HG03103 (cell line): ENCODE data around the gene IQGAP1.

ENCODE experiments used
- ATAC-seq: cut with Tn5 transposase; IDR thresholded peaks from one replicate; pipeline ENCODE4 v1.9.1; 2021; ENCODE audit warnings: low read depth; ENCODE audit not compliant: unreplicated experiment

The IQGAP1 gene

DNA sequence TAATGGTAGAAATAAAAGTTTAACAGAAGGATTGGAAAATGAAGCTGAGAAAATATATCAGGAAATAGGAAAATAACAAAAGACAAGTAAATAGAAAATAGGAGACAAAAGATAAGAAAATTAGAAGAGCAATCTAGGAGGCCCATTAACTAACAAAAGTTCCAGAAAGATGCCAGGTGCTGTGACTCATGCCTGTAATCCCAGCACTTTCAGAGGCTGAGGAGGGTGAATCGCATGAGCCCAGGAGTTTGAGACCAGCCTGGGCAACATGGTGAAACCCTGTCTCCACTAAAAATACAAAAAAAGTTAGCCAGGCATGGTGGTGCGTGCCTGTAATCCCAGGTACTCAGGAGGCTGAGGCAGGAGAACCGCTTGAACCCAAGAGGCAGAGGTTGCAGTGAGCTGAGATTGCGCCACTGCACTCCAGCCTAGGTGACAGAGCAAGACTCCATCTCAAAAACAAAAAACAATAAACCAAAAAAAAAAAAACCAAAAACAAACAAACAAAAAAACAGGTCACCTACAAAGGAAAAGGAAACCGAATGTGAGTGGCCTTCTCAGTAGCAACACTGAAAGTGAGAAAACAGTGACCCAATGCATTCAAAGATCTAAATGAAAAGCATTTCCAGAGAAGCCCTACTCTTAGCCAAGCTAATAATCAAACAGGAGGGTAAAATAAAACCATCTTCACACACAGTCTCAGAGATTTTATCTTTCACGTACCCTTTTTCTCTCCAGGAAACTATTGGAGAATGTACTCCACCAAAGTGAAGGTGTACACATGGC lies 136.2 kb downstream of the IQGAP1 start:
- ATAC-seq: peak; percentile 60

DNA sequence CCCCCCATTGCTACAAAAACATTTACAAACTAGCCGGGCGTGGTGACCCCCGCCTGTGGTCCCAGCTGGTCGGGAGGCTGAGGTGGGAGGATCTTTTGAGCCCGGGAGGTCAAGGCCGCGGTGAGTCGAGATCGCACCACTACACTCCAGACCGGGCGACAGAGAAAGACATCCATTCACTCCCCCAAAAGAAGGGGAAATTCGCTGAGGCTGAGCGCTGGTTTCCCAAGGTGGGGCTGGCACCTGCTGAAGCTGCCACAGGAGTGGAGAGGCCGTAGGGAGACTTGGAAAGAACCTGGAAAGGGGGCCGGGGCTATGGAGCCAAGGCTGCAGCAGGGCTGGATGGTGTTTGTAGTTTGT lies 140.9 kb downstream of the IQGAP1 start:
- ATAC-seq: no peak

DNA sequence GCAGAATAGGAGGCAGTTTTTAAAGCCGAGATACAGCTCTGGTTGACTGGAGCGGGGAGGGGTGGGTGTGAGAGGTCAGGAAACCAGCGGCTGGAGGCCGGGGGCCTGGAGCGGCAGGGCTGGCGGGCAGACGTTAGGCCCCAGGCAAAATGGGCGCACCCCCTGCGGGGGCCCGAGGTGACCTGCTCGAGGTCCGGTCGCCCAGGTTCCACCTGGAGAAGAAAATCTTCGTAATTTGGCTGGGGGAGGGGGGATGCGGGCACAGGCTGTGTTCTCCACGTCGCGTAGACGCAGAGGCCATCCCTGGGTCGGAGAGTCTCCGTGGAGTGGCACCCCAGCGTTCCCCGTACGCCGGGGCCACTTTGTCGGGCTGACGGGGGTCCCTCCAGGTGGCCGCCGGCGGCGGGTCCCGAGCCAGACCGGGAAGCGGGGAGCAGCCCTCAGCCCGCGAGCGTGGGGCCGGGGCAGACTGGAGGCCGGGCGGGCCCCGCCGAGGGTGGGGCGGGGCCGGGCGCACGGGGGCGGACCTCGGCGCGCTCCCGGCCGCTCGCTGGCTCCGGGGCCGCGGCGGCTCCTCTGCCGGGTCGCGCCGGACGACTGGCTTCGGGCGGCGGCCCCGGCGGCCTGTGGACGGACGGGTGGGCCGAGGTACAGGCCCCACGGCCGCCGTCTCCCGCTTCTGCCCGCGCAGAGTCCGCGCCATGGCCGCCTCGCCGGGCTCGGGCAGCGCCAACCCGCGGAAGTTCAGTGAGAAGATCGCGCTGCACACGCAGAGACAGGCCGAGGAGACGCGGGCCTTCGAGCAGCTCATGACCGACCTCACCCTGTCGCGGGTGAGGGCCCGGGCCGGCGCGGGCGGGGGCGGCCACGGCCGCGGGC lies 141.6 kb downstream of the IQGAP1 start, which contains the start of gene CRTC3:
Gene CRTC3 (plus strand): TSS at position 553 of the 879 bp plus-strand sequence. CDS start 149 bp downstream, at position 702.
- ATAC-seq: peak; percentile 57

DNA sequence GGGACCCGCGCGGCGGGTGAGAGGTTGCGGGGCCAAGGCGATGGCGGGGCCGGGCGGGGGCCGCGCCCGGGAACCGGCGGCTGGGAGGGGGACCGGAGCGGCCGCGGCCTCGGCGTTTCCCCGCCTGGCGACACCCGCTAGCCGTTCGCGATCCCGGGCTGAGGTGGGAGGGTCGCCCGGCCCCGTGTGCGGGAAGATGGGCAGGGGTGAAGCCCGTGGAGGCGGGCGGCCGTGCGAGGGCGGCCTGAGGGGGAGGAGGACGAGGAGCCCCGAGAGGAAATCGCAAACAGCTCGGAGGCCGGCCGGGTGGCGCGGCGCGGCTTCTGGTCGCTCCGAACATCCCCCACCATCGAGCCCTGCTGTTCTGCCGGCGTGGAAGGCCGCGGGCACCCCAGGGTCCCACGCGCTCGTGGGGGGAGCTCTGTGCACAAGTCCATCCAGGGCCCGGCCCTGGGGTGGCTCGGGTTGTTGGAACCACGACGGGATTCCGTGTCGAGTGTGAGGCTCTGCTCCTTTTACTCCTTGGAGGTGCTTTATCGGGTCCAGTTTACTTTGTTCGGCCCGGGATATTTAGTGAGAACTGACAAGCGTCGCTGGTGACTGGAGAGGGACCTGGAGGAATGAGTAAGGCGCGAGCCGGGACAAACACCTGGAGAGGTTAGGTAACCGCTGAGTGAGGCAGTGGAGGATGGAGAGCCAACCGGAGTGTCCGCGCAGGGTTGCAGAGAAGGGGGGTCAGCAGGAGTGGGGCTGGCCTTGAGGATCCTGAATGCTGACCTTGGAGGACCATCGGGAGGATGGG lies 142.4 kb downstream of the IQGAP1 start:
- peak; percentile 32 for ATAC-seq

DNA sequence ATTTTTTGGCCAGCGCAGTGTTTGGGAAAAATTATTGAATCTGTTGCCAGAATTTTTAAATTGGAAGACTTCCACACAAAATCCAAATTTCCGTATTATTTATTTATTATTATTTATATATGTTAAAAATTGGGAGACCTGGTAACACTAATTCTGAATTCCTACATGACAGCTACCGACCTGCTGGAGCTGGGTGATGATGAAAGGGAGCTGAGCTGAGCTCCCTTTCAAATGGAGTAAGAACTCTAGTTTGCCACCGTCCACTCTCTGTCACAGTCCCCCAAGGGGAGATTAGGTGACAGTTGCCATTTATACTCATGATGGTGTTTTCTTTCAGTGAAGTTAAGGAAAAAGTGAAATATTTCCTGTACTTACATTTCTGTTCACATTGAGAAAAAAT lies 143.1 kb downstream of the IQGAP1 start:
- ATAC-seq: no peak

DNA sequence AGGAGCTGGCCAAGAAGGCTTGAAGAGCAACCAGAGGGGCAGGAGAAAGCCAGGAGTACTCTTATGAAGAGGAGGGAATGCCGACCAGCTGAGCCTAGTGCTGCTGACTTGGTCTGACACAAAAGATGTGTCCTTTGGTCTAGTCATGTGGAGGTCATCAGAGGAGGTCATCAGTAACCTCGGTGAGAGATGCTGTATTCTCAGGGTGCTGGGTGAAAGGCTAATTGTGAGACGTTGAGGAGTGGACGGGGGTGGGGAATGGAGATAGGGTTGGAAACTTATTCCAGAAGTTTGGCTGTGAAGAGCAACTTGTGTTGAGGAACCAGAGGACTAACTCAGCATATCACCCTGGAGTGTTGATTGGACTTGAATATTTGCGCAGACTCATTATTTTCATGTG lies 147.2 kb downstream of the IQGAP1 start:
- ATAC-seq: no peak

DNA sequence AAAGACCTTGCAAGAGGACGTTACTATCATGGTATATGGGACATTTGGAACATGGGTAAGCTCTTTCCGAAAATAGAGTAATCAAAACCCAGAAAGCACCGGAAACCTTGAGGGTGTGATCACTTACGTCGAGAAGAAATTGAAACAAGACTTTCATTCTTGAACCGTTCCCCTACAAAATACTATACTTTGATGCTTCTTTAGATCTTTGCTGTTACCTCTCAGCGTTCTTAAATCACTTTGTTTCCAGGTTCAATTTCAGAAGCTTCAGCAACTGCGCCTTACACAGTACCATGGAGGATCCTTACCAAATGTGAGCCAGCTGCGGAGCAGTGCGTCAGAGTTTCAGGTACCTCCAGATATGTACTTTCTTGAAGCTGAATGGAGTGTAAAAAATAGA lies 151.7 kb downstream of the IQGAP1 start:
- ATAC-seq: no peak

DNA sequence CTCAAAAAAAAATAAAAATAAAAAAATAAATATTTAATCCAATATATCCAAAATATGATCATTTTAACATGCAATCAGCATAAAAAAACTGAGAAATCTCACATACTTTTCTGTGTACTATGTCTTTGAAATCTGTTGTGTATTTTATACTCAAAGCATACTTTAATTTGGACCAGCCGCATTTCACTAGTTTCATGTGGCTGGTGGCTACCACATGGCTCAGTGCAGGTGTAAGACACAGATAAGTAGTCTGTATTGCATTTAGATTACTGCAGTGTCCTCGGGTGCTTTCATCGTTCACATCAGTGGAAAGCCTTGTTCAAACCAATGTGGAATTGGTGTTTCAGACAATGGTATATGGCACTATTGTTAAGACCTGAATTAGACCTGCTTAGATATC lies 152.7 kb downstream of the IQGAP1 start:
- no peak for ATAC-seq

DNA sequence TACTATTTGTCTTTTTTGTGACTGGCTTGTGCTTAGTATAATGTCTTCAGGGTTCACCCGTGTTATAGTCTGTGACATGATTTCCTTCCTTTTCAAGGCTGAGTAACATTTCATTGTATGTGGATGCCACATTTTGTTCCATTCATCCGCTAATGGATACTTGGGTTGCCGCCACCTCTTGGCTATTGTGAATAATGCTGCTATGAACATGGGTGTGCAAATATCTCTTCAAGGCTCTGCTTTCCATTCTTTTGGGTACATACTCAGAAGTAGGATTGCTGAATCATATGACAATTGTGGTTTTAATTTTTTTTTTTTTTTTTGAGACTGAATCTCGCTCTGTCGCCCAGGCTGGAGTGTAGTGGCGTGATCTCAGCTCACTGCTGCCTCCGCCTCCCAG lies 157.1 kb downstream of the IQGAP1 start:
- no peak for ATAC-seq

DNA sequence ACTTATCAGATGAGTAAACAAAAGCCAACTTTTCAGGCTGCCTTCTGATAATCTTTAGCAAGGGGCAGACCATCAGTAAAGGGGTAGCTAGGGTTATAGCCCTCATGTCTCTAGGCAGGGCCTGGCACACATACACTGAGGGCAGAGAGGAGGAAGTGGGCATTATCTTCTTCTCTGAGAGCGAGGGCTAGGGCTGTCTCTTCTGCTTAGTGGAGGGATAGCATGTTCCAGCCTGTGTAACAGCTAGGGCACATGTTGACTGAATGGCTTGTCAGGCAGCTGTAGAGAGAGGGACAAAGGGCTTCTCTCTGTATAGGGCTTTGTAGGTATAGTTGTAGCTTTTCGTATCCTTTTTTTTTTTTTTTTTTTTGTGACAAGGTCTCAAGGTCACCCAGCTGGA lies 159.5 kb downstream of the IQGAP1 start:
- ATAC-seq: no peak

DNA sequence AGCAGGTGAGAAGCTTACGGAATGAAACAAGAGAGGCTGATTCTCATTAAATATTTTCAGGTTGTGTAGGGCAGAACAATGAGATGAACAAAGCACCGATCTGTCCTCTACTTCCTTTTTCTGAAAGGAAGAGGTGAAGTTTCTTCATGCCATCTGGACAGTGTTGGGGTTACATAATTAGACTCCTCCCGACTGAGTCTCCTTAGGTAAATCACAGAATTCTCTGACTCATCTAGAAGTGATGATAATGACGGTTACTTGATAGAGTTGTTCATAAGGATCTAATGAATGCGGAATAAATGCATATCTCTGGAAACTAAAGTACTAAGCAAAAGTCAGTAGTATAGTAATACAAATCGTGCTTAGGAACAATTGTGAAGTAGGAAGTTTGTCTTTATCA lies 162.9 kb downstream of the IQGAP1 start:
- peak; percentile 62 for ATAC-seq
